A673 (cell line): ENCODE data around the gene ZBTB25.

Experiments used
- EZH2 ChIP-seq: fragments of 200-600 bp; sonication (generic); IDR thresholded peaks from 2 replicates; pipeline ENCODE4 v1.6.1; 2017; ENCODE audit warnings: borderline replicate concordance, low read depth, mild to moderate bottlenecking, mixed read lengths, antibody characterized with exemption, low read length; ENCODE audit not compliant: poor library complexity, severe bottlenecking
- TF ChIP-seq, protein P1 (sequence below): fragments of 300-800, 200-600 bp; sonication (generic); conservative IDR thresholded peaks from 2 replicates; pipeline ENCODE4 v1.5.1; 2017; ENCODE audit warnings: low read depth, mild to moderate bottlenecking, antibody characterized with exemption, low read length, moderate library complexity, mixed read lengths

DNA sequence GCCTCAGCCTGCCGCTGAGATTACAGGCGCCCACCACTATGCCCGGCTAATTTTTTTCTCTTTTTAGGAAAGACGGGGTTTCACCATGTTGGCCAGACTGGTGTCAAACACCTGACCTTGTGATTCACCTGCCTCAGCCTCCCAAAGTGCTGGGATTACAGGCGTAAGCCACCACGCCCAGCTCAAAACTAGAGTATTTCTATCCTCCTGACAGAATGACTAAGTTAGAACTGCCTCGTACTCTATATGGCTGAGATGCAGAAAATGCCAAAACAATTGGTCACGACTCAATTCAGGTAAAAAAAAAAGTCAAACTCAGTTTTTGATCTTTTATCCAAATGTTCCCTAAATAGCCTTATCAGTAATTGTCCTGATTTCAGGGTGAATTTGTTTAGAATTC lies 27.2 kb downstream of the ZBTB25 start:
- TF ChIP-seq, protein P1, sequence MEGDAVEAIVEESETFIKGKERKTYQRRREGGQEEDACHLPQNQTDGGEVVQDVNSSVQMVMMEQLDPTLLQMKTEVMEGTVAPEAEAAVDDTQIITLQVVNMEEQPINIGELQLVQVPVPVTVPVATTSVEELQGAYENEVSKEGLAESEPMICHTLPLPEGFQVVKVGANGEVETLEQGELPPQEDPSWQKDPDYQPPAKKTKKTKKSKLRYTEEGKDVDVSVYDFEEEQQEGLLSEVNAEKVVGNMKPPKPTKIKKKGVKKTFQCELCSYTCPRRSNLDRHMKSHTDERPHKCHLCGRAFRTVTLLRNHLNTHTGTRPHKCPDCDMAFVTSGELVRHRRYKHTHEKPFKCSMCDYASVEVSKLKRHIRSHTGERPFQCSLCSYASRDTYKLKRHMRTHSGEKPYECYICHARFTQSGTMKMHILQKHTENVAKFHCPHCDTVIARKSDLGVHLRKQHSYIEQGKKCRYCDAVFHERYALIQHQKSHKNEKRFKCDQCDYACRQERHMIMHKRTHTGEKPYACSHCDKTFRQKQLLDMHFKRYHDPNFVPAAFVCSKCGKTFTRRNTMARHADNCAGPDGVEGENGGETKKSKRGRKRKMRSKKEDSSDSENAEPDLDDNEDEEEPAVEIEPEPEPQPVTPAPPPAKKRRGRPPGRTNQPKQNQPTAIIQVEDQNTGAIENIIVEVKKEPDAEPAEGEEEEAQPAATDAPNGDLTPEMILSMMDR, result no peak
- no peak for TF ChIP-seq EZH2
